GM10266 (cell line): ENCODE data around the gene IKZF4.
A peak's percentile ranks its signal among the peaks of the same experiment; 100 is the strongest.

ENCODE experiments used
- DNase-seq: peaks from one replicate; pipeline ENCODE4 v3.0.0; 2012; ENCODE audit errors: extremely low spot score
- CTCF ChIP-seq: IDR thresholded peaks from 2 replicates; pipeline ENCODE4 v1.5.1; 2012; ENCODE audit warnings: mild to moderate bottlenecking, low read depth; ENCODE audit not compliant: control insufficient read depth, insufficient read depth; ENCODE audit errors: missing control alignments

Gene IKZF4

GRCh38 chr12:56078427-56078826 is 57.6 kb downstream of the IKZF4 start:
- TF ChIP-seq CTCF, result no peak
- no peak for DNase-seq

GRCh38 chr12:56078931-56079722 is 58.3 kb downstream of the IKZF4 start:
- peak; percentile 83 for DNase-seq
- TF ChIP-seq CTCF, result peak; percentile 63

- peak; percentile 72 for DNase-seq
- no peak for TF ChIP-seq CTCF
Measured at GRCh38 chr12:56079723-56080555, 59.1 kb downstream of the IKZF4 start, which contains the start of gene ERBB3. ERBB3 (plus strand) TSS chr12:56080165; CDS start chr12:56080301, 136 bp downstream.

- DNase-seq, result no peak
- no peak for TF ChIP-seq CTCF
Measured at GRCh38 chr12:56080556-56081138, 59.8 kb downstream of the IKZF4 start.

GRCh38 chr12:56081393-56082347 is 60.8 kb downstream of the IKZF4 start:
- TF ChIP-seq CTCF, result no peak
- no peak for DNase-seq

- no peak for TF ChIP-seq CTCF
- no peak for DNase-seq
Measured at GRCh38 chr12:56082382-56082781, 61.5 kb downstream of the IKZF4 start.
